ENCODE measurements around the gene HMMR. TPM values are rescaled to one million over a fixed set of nuclear protein-coding genes. Genes with fewer than 3 reads are reported as not detected.
"Not testable (repeated sequence)": the region's sequence is repeated elsewhere in the genome, so short reads cannot be mapped to it uniquely, and the experiment has no call there.

HMMR gene
- total RNA-seq, 1 donor from 2014 or later = 0.31 TPM

GRCh38 chr5:163506095-163506457 is 45.6 kb downstream of the HMMR start:
- DNase-seq (ENCODE audit: low spot score) = no peak

- no peak for DNase-seq (ENCODE audit: low spot score)
Measured at GRCh38 chr5:163506726-163507125, 46.3 kb downstream of the HMMR start.

- no peak for DNase-seq (ENCODE audit: low spot score)
Measured at GRCh38 chr5:163508753-163509152, 48.3 kb downstream of the HMMR start.

DNA sequence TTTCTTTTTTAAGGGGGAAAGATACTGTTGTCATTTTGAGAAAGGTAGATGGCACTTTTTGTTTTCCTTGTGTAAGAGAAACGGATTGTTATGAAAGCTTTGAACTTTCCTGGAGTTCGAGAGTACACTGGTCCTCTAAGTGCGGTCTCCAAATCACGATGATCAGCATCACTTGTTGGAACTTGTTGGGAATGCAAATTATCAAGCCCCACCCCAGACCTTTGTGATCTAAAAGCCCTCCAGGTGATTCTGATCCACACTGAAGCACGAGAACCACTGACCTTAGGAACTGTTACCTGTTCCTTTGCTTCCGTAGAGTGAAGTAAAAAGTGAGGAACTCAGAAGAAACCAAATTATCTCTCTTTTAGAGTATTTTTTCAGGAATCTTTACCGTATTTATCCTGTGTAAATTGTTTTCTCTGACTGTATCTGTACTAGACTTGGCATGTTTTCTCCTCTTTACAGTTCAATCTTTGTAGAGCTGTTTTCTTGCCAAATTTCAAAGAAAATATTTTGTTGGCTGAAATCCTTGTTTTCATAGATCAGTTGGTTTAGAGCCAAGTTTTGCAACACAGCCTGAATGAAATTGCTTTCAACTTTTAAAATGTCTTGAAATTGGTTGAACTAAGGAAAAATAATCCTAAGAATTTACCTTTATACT is 49.0 kb downstream of the HMMR start:
- DNase-seq (ENCODE audit: low spot score) = peak; percentile 69

- no peak for DNase-seq (ENCODE audit: low spot score)
Measured at GRCh38 chr5:163512526-163512925, 52.1 kb downstream of the HMMR start.

GRCh38 chr5:163525096-163525495 is 64.7 kb downstream of the HMMR start:
- DNase-seq (ENCODE audit: low spot score) = no peak

DNA sequence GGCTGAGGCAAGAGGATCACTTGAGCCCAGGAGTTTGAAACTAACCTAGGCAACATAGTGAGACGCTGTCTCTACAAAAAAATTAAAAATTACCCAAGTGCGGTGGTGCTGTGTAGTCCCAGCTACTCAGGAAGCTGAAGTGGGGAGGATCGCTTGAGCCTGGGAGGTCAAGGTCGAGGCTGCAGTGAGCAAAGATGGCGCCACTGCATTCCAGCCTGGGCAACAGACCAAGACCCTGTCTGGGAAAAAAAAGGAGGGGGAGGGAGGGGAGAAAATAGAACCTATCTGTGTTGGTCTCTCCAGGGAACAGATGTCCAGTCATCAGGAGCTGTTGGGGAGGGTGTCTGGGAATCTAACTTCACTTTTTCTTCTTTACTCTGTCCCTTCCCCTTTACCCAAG is 69.3 kb downstream of the HMMR start:
- no peak for DNase-seq (ENCODE audit: low spot score)

GRCh38 chr5:163531272-163531671 is 70.8 kb downstream of the HMMR start:
- no peak for DNase-seq (ENCODE audit: low spot score)

GRCh38 chr5:163532171-163533084 is 72.0 kb downstream of the HMMR start:
- no peak for DNase-seq (ENCODE audit: low spot score)

- DNase-seq (ENCODE audit: low spot score) = no peak
Measured at GRCh38 chr5:163533223-163533622, 72.8 kb downstream of the HMMR start.

DNA sequence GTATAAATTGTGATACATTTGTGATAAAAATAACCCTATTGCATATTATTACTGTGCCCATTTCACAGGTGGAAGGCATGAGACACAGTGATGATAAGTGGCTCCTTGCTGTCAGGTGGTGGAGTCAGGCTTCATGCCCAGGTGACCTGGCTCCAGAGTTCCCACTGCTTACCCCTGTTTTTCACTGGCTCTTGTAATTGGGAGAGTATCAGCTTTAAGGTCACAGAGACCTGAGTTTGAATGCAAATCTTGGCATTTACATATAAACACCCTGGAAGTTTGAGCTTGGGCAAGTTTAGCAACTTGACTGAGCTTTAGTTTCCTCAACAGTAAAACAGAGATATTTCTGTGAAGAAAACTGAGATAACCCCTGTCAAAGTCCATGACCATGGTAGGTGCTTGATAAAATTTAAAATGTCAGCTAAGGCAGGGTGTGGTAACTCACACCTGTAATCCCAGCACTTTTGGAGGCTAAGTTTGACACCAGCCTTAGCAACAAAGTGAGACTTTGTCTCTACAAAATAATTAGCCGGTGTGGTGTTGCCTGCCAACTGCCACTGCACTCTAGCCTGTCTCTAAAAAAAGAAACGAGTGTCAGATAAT is 74.2 kb downstream of the HMMR start:
- no peak for DNase-seq (ENCODE audit: low spot score)

- DNase-seq (ENCODE audit: low spot score) = no peak
Measured at GRCh38 chr5:163535290-163535689, 74.9 kb downstream of the HMMR start.

- DNase-seq (ENCODE audit: low spot score) = not testable (repeated sequence)
Measured at GRCh38 chr5:163536442-163536841, 76.0 kb downstream of the HMMR start.

- no peak for DNase-seq (ENCODE audit: low spot score)
Measured at GRCh38 chr5:163540696-163541095, 80.3 kb downstream of the HMMR start.

Other genes with a start within 250 kb of the HMMR start
- 159 TPM for gene CCNG1, start 23.0 kb upstream of the HMMR start, total RNA-seq
- 28.1 TPM for gene NUDCD2, start 530 bp upstream of the HMMR start, total RNA-seq
- 53.5 TPM for gene MAT2B, start 45.0 kb downstream of the HMMR start, total RNA-seq

Measured in ureter (tissue), 1 donor.